CD4-positive, alpha-beta T cell treated with Interleukin-17A for 1 hour (primary cell): ENCODE results near the gene SPAG9.

ENCODE experiments used
- DNase-seq: peaks from one replicate; pipeline ENCODE4 v3.0.0-alpha.2; 2020

The SPAG9 gene

DNA sequence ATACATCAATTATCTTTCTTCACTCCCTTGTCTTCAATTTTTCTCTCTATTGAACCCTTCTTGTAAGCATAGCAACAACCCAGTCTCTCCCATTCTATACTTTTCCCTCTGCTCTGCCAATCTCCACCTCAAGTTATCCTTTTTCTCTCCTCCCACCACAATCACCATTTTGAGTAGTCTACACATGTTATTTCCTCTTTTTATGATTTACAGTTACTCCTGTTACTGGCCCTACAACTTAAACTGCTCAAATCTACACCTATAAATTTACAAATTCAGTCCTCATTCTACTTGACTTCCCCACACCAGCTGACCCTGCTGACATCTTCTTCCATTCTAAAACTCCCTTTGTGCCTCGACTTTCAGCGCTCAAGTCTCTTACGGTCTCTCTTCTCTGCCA is 84.6 kb downstream of the SPAG9 start:
- no peak for DNase-seq

DNA sequence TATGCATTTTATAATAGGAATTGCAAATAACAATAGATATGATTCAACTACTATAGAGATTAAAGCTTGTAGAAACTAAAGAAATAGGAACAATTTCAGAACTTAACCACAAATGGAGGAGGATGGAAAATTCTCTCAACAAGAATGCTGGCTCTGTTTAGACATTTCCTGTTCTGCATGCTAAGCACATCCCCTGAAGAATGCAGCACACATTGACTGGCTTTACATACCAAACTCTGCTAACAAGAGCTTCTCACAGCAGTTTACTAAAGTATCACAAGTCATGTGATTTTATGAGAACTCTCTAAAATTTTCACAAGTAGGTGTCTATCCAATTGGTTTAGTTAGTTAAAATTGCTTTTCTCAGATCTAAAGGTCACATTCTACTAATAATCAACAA is 85.2 kb downstream of the SPAG9 start:
- DNase-seq: no peak

DNA sequence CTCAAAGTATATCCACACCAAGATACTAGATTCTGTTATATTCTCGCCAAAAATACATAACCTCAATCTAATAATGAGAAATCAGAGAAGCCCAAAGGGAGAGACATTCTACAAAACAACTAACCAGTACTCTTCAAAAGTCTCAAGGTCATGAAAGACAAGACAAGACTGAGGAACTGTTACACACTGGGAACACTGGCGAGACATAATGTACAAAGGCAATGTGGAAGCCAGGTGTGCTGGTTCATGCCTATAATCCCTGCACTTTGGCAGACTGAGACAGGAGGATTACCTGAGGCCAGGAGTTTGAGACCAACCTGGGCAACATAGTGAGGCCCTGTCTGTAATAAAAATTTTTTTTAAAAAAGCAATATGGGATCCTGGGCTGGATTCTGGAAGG is 85.9 kb downstream of the SPAG9 start:
- no peak for DNase-seq

- DNase-seq: no peak
These were observed 87.8 kb downstream of the SPAG9 start for GRCh38 chr17:51032850-51033249.

DNA sequence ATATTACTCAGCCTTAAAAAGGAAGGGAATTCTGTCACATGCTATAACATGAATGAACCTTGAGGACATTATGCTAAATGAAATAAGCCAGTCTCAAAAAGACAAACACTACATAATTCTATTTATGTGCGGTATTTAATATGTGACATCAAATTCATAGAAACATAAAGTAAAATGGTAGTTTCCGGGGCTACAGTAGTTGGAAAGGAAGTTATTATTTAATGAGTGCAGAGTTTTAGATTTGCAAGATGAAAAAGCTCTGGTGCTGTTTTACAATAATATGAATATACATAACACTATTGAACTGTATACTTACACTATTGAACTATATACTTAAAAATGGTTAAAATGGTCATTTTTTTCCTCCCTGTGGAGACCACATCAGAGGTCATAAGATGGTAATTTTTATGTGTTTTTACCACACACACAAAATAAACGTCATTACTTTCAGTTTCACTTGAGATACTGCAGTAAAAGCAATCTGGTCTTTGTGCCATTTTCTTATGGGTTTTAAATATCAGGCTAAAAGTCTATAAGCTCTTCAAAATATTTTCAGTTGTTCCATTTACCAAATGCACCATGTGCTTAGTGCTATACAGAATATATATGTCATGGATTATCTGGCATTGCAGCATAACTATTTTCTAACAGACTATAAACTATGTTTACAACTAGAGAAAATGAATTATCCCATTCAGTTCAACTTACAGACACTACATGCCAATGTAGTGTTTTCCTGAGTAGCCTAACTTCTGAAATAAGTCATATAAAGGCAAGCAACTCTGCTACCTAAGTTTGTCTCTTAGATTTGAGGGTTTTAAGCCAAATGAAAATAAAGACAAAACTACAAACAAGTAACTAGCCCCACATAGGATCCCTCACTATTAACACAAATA is 90.9 kb downstream of the SPAG9 start:
- DNase-seq: peak; percentile 71

DNA sequence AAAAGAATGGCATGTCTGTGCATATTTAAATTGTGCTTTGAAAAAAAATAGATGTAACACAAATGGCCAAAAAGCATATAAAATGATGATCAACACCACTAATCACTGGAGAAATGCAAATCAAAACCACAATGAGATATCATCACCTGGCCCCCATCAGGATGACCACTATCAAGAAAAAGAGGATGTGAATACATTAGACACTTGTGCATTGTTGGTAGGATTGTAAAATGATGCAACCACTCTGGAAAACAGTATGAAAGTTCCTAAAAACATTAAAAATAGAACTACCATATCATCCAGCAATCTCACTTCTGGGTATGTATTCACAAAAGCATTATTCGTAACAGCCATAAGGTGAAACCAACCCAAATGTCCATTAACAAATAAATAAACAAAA is 91.5 kb downstream of the SPAG9 start:
- no peak for DNase-seq

- no peak for DNase-seq
These were observed 92.3 kb downstream of the SPAG9 start for GRCh38 chr17:51028176-51028863.

GRCh38 chr17:51018541-51018940 is 102.1 kb downstream of the SPAG9 start:
- DNase-seq: no peak

GRCh38 chr17:51017270-51017669 is 103.4 kb downstream of the SPAG9 start:
- DNase-seq: no peak

DNA sequence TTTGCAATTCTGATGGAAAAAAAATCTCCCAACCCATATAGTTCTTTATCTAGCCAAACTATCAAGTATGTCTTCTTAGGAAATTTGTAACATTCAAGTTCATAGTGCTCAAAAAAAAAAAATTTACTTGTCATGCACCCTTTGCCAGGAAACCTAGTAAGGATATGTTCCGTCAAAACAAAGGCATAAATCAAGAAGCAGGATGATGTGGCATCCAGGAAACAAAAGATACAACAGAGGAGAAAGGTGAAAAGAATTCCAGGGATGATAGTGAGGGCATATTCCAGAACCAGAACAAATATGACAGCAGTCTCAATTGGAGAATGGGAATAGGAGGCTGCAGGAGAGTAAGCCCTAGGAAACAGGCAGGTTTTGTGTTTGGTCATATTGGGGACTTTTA is 104.6 kb downstream of the SPAG9 start:
- DNase-seq: no peak

DNA sequence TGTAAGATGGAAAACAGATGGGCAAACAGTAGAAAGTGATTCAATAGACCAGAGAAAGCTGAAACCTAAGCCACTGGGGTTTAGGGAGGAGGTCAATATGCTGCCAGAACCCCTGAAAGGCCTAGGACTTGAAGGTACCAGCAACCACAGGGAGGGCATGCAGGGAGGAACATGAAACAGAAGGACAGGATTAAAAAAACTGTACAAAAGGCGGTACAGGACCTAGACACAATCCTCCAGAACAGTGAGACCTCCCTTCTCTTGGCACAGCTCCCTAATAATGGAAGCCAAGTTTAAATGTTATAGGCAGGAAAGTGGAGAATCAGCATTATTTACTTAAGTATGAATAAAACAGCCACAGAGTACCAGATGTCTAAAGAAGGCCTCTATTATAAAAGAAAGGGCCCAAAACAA is 105.5 kb downstream of the SPAG9 start:
- no peak for DNase-seq

GRCh38 chr17:51014129-51014528 is 106.5 kb downstream of the SPAG9 start:
- DNase-seq: no peak

GRCh38 chr17:51013322-51013721 is 107.3 kb downstream of the SPAG9 start:
- DNase-seq: no peak

DNA sequence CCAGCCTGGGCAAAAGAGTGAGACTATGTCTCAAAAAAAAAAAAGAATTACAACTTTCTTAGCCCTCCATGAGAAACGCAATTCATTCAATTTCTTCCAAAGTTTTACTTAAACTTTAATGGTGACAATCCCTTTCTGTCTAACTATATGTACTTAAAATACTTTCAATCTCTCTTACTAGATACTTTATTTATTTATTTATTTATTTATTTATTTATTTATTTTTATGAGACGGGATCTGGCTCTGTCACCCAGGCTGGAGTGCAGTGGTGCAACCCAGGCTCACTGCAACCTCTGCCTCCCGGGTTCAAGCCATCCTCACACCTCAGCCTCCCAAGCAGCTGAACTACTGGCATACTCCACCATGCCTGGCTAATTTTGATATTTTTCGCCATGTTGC is 108.1 kb downstream of the SPAG9 start:
- DNase-seq: no peak

GRCh38 chr17:51010173-51010675 is 110.4 kb downstream of the SPAG9 start:
- no peak for DNase-seq

GRCh38 chr17:51006601-51007000 is 114.1 kb downstream of the SPAG9 start:
- DNase-seq: no peak

GRCh38 chr17:51005768-51006167 is 114.9 kb downstream of the SPAG9 start:
- no peak for DNase-seq

- no peak for DNase-seq
These were observed 116.4 kb downstream of the SPAG9 start for GRCh38 chr17:51004249-51004648.

GRCh38 chr17:51000835-51001638 is 119.6 kb downstream of the SPAG9 start:
- peak; percentile 83 for DNase-seq

DNA sequence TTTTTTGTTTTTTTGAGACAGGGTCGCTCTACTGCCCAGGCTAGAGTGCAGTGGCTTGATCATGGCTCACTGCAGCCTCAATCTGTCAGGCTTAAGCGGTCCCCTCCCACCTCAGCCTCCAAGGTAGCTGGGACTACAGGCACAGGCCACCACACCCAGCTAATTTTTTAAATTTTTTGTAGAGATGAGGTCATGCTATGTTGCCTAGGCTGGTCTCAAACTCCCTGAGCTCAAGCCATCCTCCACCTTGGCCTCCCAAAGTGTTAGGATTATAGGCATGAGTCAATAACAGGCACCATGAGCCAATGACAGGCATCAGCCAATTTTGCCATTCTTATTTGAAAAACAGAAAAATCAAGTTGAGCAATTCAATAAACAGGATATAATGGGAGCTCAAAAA is 125.0 kb downstream of the SPAG9 start:
- no peak for DNase-seq

DNA sequence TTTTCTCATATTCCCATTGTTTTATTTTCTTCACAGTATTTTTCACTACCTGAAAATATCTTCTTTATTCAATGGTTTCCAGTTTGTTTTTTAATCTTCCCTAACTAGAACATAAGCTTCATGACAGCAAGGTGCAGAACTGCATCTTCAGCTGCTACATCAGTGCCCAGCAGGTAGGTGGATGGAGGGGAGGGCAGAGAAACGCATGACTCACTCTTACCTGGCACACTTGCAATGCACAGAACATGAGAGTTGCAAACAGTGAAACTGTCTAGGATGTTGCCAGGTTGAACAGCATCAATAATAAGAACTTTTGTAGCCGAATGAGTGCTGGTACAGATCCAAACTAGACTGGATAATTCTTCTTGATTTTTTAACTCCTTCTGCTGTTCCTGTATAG is 127.1 kb downstream of the SPAG9 start:
- DNase-seq: no peak

GRCh38 chr17:50989149-50989548 is 131.5 kb downstream of the SPAG9 start:
- no peak for DNase-seq

GRCh38 chr17:50988427-50988826 is 132.2 kb downstream of the SPAG9 start:
- no peak for DNase-seq
